ENCODE results near the gene GPC6. TPM values are rescaled to one million over a fixed set of nuclear protein-coding genes. Genes with fewer than 3 reads are reported as not detected.

The GPC6 gene
- total RNA-seq, 1 experiment from 2014 or later = not detected

GRCh38 chr13:94327318-94327717 is 1100.7 kb downstream of the GPC6 start:
- Mint-ChIP-seq H3K4me3 (ENCODE audit: low read depth, unreplicated experiment) (no peak overlapping the region), H3K36me3 (ENCODE audit: insufficient read depth, unreplicated experiment) (no peaks in the 10 kb centered on the region), H3K27me3 (ENCODE audit: unreplicated experiment) (no peaks in the 10 kb centered on the region), H3K27ac (ENCODE audit: unreplicated experiment) (no peak overlapping the region), H3K4me1 (ENCODE audit: low read depth, unreplicated experiment) (no peaks in the 10 kb centered on the region), H3K9me3 (ENCODE audit: low read depth, unreplicated experiment) (peaks cover 2% of the 10 kb centered on the region)
- CTCF ChIA-PET = no interaction called here
- intact Hi-C loops (cut with micrococcal nuclease; ENCODE audit: unreplicated experiment) = no loop called here
- TF ChIP-seq CTCF (IDR thresholded peaks at IDR 0.05; ENCODE audit: unreplicated experiment) = no peak
- BruUV-seq (replicated peaks) = no TSS peak
- DNase-seq = no peak

GRCh38 chr13:94328381-94329041 is 1101.9 kb downstream of the GPC6 start:
- Mint-ChIP-seq H3K9me3 (ENCODE audit: low read depth, unreplicated experiment) (peaks cover 2% of the 10 kb centered on the region), H3K4me3 (ENCODE audit: low read depth, unreplicated experiment) (no peak overlapping the region), H3K36me3 (ENCODE audit: insufficient read depth, unreplicated experiment) (no peaks in the 10 kb centered on the region), H3K27ac (ENCODE audit: unreplicated experiment) (no peak overlapping the region), H3K27me3 (ENCODE audit: unreplicated experiment) (no peaks in the 10 kb centered on the region), H3K4me1 (ENCODE audit: low read depth, unreplicated experiment) (no peaks in the 10 kb centered on the region)
- intact Hi-C loops (cut with micrococcal nuclease; ENCODE audit: unreplicated experiment) = no loop called here
- no peak for TF ChIP-seq CTCF (IDR thresholded peaks at IDR 0.05; ENCODE audit: unreplicated experiment)
- CTCF ChIA-PET = no interaction called here
- BruUV-seq (replicated peaks) = no TSS peak
- DNase-seq = no peak

GRCh38 chr13:94329277-94329676 is 1102.7 kb downstream of the GPC6 start:
- Mint-ChIP-seq H3K4me1 (ENCODE audit: low read depth, unreplicated experiment) (no peaks in the 10 kb centered on the region), H3K9me3 (ENCODE audit: low read depth, unreplicated experiment) (peaks cover 2% of the 10 kb centered on the region), H3K4me3 (ENCODE audit: low read depth, unreplicated experiment) (no peak overlapping the region), H3K27me3 (ENCODE audit: unreplicated experiment) (no peaks in the 10 kb centered on the region), H3K27ac (ENCODE audit: unreplicated experiment) (peak overlapping the region; percentile 60), H3K36me3 (ENCODE audit: insufficient read depth, unreplicated experiment) (no peaks in the 10 kb centered on the region)
- no TSS peak for BruUV-seq (replicated peaks)
- CTCF ChIA-PET = no interaction called here
- intact Hi-C loops (cut with micrococcal nuclease; ENCODE audit: unreplicated experiment) = no loop called here
- TF ChIP-seq CTCF (IDR thresholded peaks at IDR 0.05; ENCODE audit: unreplicated experiment) = no peak
- DNase-seq = no peak

- H3K36me3 Mint-ChIP-seq (ENCODE audit: insufficient read depth, unreplicated experiment) = no peaks in the 10 kb centered on the region
- DNase-seq = no peak
- CTCF ChIA-PET = no interaction called here
- H3K4me1 Mint-ChIP-seq (ENCODE audit: low read depth, unreplicated experiment) = no peaks in the 10 kb centered on the region
- H3K4me3 Mint-ChIP-seq (ENCODE audit: low read depth, unreplicated experiment) = no peak overlapping the region
- no peak for TF ChIP-seq CTCF (IDR thresholded peaks at IDR 0.05; ENCODE audit: unreplicated experiment)
- no TSS peak for BruUV-seq (replicated peaks)
- H3K27ac Mint-ChIP-seq (ENCODE audit: unreplicated experiment) = peak overlapping the region; percentile 60
- H3K27me3 Mint-ChIP-seq (ENCODE audit: unreplicated experiment) = no peaks in the 10 kb centered on the region
- H3K9me3 Mint-ChIP-seq (ENCODE audit: low read depth, unreplicated experiment) = peaks cover 2% of the 10 kb centered on the region
- intact Hi-C loops (cut with micrococcal nuclease; ENCODE audit: unreplicated experiment) = no loop called here
Measured at GRCh38 chr13:94329754-94330551, 1103.3 kb downstream of the GPC6 start.

Measured in Calu3 (cell line).